Hepatocyte (in vitro differentiated cells): Measurements from ENCODE around the gene SAMD4A. TPM values are rescaled to one million over a fixed set of nuclear protein-coding genes. Genes with fewer than 3 reads are reported as not detected.

ENCODE experiments used
- DNase-seq: peaks from one replicate; pipeline ENCODE4 v3.0.0-alpha.2; 2016; ENCODE audit warnings: low spot score
- H2AFZ ChIP-seq: fragments of 200-600 bp; sonication (generic); 2 replicates; pipeline ENCODE4 v1.6.0; 2016; ENCODE audit warnings: antibody characterized with exemption, mild to moderate bottlenecking
- H3K27ac ChIP-seq: fragments of 200-600 bp; sonication (generic); 2 replicates; pipeline ENCODE4 v1.5.1; 2016; ENCODE audit warnings: mild to moderate bottlenecking
- H3K27me3 ChIP-seq: fragments of 200-600 bp; sonication (generic); 2 replicates; pipeline ENCODE4 v1.6.1; 2016
- H3K36me3 ChIP-seq: fragments of 200-600 bp; sonication (generic); replicated peaks from 2 replicates; pipeline ENCODE4 v1.5.1; 2016; ENCODE audit warnings: low read depth; ENCODE audit not compliant: insufficient read depth
- H3K4me1 ChIP-seq: fragments of 200-600 bp; sonication (generic); 2 replicates; pipeline ENCODE4 v1.5.1; 2016; ENCODE audit warnings: mild to moderate bottlenecking, moderate library complexity; ENCODE audit not compliant: insufficient read depth
- H3K4me2 ChIP-seq: fragments of 200-600 bp; sonication (generic); 2 replicates; pipeline ENCODE4 v1.6.0; 2016
- H3K4me3 ChIP-seq: fragments of 200-600 bp; sonication (generic); 2 replicates; pipeline ENCODE4 v1.5.1; 2016; ENCODE audit warnings: mild to moderate bottlenecking
- H3K79me2 ChIP-seq: fragments of 200-600 bp; sonication (generic); 2 replicates; pipeline ENCODE4 v1.6.0; 2017; ENCODE audit warnings: mild to moderate bottlenecking
- H3K9me2 ChIP-seq: fragments of 200-600 bp; sonication (generic); replicated peaks from 2 replicates; pipeline ENCODE4 v1.6.0; 2017; ENCODE audit warnings: mild to moderate bottlenecking; ENCODE audit not compliant: insufficient read depth
- H3K9me3 ChIP-seq: fragments of 200-600 bp; sonication (generic); 2 replicates; pipeline ENCODE4 v1.5.1; 2016; ENCODE audit warnings: low read depth, mild to moderate bottlenecking
- H4K20me1 ChIP-seq: fragments of 200-600 bp; sonication (generic); 2 replicates; pipeline ENCODE4 v1.6.0; 2016; ENCODE audit warnings: mild to moderate bottlenecking; ENCODE audit not compliant: insufficient read depth, poor library complexity, severe bottlenecking
- CTCF ChIP-seq: fragments of 200-600 bp; sonication (generic); IDR thresholded peaks from 2 replicates; pipeline ENCODE4 v1.5.1; 2016; ENCODE audit warnings: antibody characterized with exemption, mild to moderate bottlenecking; ENCODE audit not compliant: poor library complexity
- EZH2 ChIP-seq: fragments of 200-600 bp; sonication (generic); IDR thresholded peaks from 2 replicates; pipeline ENCODE4 v1.6.1; 2016; ENCODE audit warnings: antibody characterized with exemption, mild to moderate bottlenecking, borderline replicate concordance
- EZH2phosphoT487 ChIP-seq: fragments of 200-600 bp; sonication (generic); IDR thresholded peaks from one replicate; pipeline ENCODE4 v1.6.1; 2018; ENCODE audit warnings: antibody characterized with exemption, mild to moderate bottlenecking, low read depth, moderate library complexity; ENCODE audit not compliant: unreplicated experiment, severe bottlenecking
- WGBS: methylation state at CpG from one replicate; pipeline ENCODE4 v1.1.6; 2016; ENCODE audit warnings: low lambda C conversion rate; ENCODE audit errors: missing lambda C conversion rate; 5-methylcytosine and 5-hydroxymethylcytosine counted together
- polyA plus RNA-seq: library from polyadenylated mRNA; unstranded; fragments of >200 nt; fragmentation: Nextera tagmentation; extraction: Ambion mirVana; gene quantifications from 2 replicates; pipeline ENCODE4 v1.2.1, GENCODE V29; 2016
- total RNA-seq: library from RNA; depleted of rRNA; stranded (reverse); fragments of >200 nt; gene quantifications from 2 replicates; pipeline ENCODE4 v1.2.3, GENCODE V29; 2014

SAMD4A gene
- total and polyA plus RNA-seq, 2 experiments from 2014 or later: 10.5 to 15.7 TPM

GRCh38 chr14:54702014-54702491 lies 135.1 kb downstream of the SAMD4A start:
- H3K4me3 ChIP-seq: no peak overlapping the region
- H4K20me1 ChIP-seq: no peaks in the 10 kb centered on the region
- peaks cover 5% of the 10 kb centered on the region for H3K79me2 ChIP-seq
- TF ChIP-seq EZH2 (no peak), CTCF (no peak), EZH2phosphoT487 (no peak)
- no peak overlapping the region for H2AFZ ChIP-seq
- H3K9me3 ChIP-seq: no peaks in the 10 kb centered on the region
- WGBS: 87% methylated on average over 12 of the region's 12 CpGs
- no peak overlapping the region for H3K4me2 ChIP-seq
- peaks cover 15% of the 10 kb centered on the region for H3K4me1 ChIP-seq
- H3K9me2 ChIP-seq: no peaks in the 10 kb centered on the region
- no peaks in the 10 kb centered on the region for H3K27me3 ChIP-seq
- DNase-seq: no peak
- H3K36me3 ChIP-seq: peaks cover 3% of the 10 kb centered on the region
- no peak overlapping the region for H3K27ac ChIP-seq

- Histone ChIP-seq H3K4me2 (no peak overlapping the region), H3K27ac (no peak overlapping the region), H3K4me1 (peaks cover 15% of the 10 kb centered on the region), H3K9me3 (no peaks in the 10 kb centered on the region), H3K4me3 (no peak overlapping the region), H3K27me3 (no peaks in the 10 kb centered on the region), H3K9me2 (no peaks in the 10 kb centered on the region), H2AFZ (no peak overlapping the region), H3K79me2 (peaks cover 6% of the 10 kb centered on the region), H4K20me1 (no peaks in the 10 kb centered on the region), H3K36me3 (peaks cover 3% of the 10 kb centered on the region)
- DNase-seq: no peak
- WGBS: 93% methylated on average over 5 of the region's 5 CpGs
- no peak for TF ChIP-seq CTCF
- TF ChIP-seq EZH2: no peak
- TF ChIP-seq EZH2phosphoT487: no peak
These were observed 135.6 kb downstream of the SAMD4A start for GRCh38 chr14:54702492-54702891.

- DNase-seq: no peak
- peaks cover 7% of the 10 kb centered on the region for H3K79me2 ChIP-seq
- no peaks in the 10 kb centered on the region for H4K20me1 ChIP-seq
- no peaks in the 10 kb centered on the region for H3K27me3 ChIP-seq
- no peak overlapping the region for H2AFZ ChIP-seq
- TF ChIP-seq EZH2 (no peak), EZH2phosphoT487 (no peak), CTCF (no peak)
- H3K9me3 ChIP-seq: no peaks in the 10 kb centered on the region
- WGBS: 98% methylated on average over 5 of the region's 5 CpGs
- H3K4me2 ChIP-seq: no peak overlapping the region
- H3K36me3 ChIP-seq: peaks cover 3% of the 10 kb centered on the region
- H3K4me3 ChIP-seq: no peak overlapping the region
- peaks cover 15% of the 10 kb centered on the region for H3K4me1 ChIP-seq
- no peak overlapping the region for H3K27ac ChIP-seq
- no peaks in the 10 kb centered on the region for H3K9me2 ChIP-seq
These were observed 136.2 kb downstream of the SAMD4A start for GRCh38 chr14:54703082-54703481.

GRCh38 chr14:54703724-54704123 lies 136.8 kb downstream of the SAMD4A start:
- Histone ChIP-seq H3K9me2 (no peaks in the 10 kb centered on the region), H2AFZ (no peak overlapping the region), H3K79me2 (peaks cover 7% of the 10 kb centered on the region), H3K27ac (no peak overlapping the region), H4K20me1 (no peaks in the 10 kb centered on the region), H3K4me1 (peaks cover 12% of the 10 kb centered on the region), H3K36me3 (peaks cover 3% of the 10 kb centered on the region), H3K4me3 (no peak overlapping the region), H3K27me3 (no peaks in the 10 kb centered on the region), H3K4me2 (no peak overlapping the region), H3K9me3 (no peaks in the 10 kb centered on the region)
- TF ChIP-seq EZH2: no peak
- TF ChIP-seq EZH2phosphoT487: no peak
- no peak for TF ChIP-seq CTCF
- DNase-seq: no peak
- 97% methylated on average over 2 of the region's 2 CpGs for WGBS
